Activated naive CD4-positive, alpha-beta T cell treated with anti-CD3 and anti-CD28 coated beads, Interleukin-2, amount 50 U/mL, for 16 hours (primary cell): ENCODE measurements around the gene ATP11A.
"Not testable (repeated sequence)": the region's sequence is repeated elsewhere in the genome, so short reads cannot be mapped to it uniquely, and the experiment has no call there.

Experiments used
- DNase-seq: peaks from one replicate; pipeline ENCODE4 v3.0.0-alpha.2; 2020

ATP11A gene

GRCh38 chr13:112671359-112671758, 18.5 kb upstream of the ATP11A start:
- no peak for DNase-seq

- no peak for DNase-seq
Measured at GRCh38 chr13:112672651-112673284, 17.1 kb upstream of the ATP11A start.

GRCh38 chr13:112674412-112675365, 15.1 kb upstream of the ATP11A start:
- no peak for DNase-seq

GRCh38 chr13:112675366-112675756, 14.5 kb upstream of the ATP11A start:
- DNase-seq = no peak

GRCh38 chr13:112677421-112677962, 12.3 kb upstream of the ATP11A start:
- DNase-seq = not testable (repeated sequence)

- no peak for DNase-seq
Measured at GRCh38 chr13:112679381-112679780, 10.5 kb upstream of the ATP11A start.

- DNase-seq = no peak
Measured at GRCh38 chr13:112679932-112680677, 9.7 kb upstream of the ATP11A start.

- no peak for DNase-seq
Measured at GRCh38 chr13:112680741-112681360, 9.0 kb upstream of the ATP11A start.

GRCh38 chr13:112683581-112683980, 6.3 kb upstream of the ATP11A start:
- DNase-seq = no peak

- no peak for DNase-seq
Measured at GRCh38 chr13:112684071-112684845, 5.6 kb upstream of the ATP11A start.

GRCh38 chr13:112685189-112685805, 4.5 kb upstream of the ATP11A start:
- not testable (repeated sequence) for DNase-seq

GRCh38 chr13:112685896-112686295, 3.9 kb upstream of the ATP11A start:
- no peak for DNase-seq

- DNase-seq = no peak
Measured at GRCh38 chr13:112686364-112686763, 3.5 kb upstream of the ATP11A start.

GRCh38 chr13:112686987-112687386, 2.9 kb upstream of the ATP11A start:
- no peak for DNase-seq

- no peak for DNase-seq
Measured at GRCh38 chr13:112687836-112688559, 1.8 kb upstream of the ATP11A start.

GRCh38 chr13:112688560-112689302, 1.1 kb upstream of the ATP11A start:
- DNase-seq = peak; percentile 51

- DNase-seq = peak; percentile 40
Measured at GRCh38 chr13:112690283-112690929, 568 bp downstream of the ATP11A start.

- no peak for DNase-seq
Measured at GRCh38 chr13:112692104-112692503, 2.3 kb downstream of the ATP11A start.

- DNase-seq = no peak
Measured at GRCh38 chr13:112692586-112692985, 2.7 kb downstream of the ATP11A start.
